ENCODE data around the gene ZNF616. TPM values are rescaled to one million over a fixed set of nuclear protein-coding genes. Genes with fewer than 3 reads are reported as not detected.

ZNF616 gene
- 1 to 10 TPM; 3.9 to 9.1 (median 5.5) TPM for total RNA-seq
- polyA plus RNA-seq: 1 to 10 TPM; 2.4 TPM

- peak within 1 kb of the TSS; percentile 65 to 87 (median 74) for H3K4me3 ChIP-seq
- no peaks in the 10 kb centered on the region for H3K36me3 ChIP-seq
- 0 to 1% methylated on average over 49 of the region's 49 CpGs for WGBS, 2 donors
- intact Hi-C loops (cut with DNase I): loop anchor here in 2 of 3 donors (5.0 to 10.0 kb wide), 2 partner anchors 98 to 105 kb away; no protein-coding TSS in a partner anchor
- peak within 1 kb of the TSS; percentile 85 to 97 (median 95) for H3K27ac ChIP-seq
- H3K27me3 ChIP-seq: no peaks in the 10 kb centered on the region
- no peak for FAIRE-seq
- peaks cover 6 to 11% (median 7%) of the 10 kb centered on the region in 3 donors for H3K4me1 ChIP-seq
- DNase-seq: peak; percentile 84 to 99 (median 98)
- peak; percentile 96 to 99 (median 98) for ATAC-seq
- no peaks in the 10 kb centered on the region for H3K9me3 ChIP-seq
- TF ChIP-seq, protein P1, sequence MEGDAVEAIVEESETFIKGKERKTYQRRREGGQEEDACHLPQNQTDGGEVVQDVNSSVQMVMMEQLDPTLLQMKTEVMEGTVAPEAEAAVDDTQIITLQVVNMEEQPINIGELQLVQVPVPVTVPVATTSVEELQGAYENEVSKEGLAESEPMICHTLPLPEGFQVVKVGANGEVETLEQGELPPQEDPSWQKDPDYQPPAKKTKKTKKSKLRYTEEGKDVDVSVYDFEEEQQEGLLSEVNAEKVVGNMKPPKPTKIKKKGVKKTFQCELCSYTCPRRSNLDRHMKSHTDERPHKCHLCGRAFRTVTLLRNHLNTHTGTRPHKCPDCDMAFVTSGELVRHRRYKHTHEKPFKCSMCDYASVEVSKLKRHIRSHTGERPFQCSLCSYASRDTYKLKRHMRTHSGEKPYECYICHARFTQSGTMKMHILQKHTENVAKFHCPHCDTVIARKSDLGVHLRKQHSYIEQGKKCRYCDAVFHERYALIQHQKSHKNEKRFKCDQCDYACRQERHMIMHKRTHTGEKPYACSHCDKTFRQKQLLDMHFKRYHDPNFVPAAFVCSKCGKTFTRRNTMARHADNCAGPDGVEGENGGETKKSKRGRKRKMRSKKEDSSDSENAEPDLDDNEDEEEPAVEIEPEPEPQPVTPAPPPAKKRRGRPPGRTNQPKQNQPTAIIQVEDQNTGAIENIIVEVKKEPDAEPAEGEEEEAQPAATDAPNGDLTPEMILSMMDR (IDR thresholded peaks at IDR 0.05): peak; percentile 38 to 63 (median 59)
Measured at GRCh38 chr19:52139252-52140031, at the start of gene ZNF616. ZNF616 (minus strand) TSS chr19:52139938; CDS start chr19:52130512, 9,426 bp downstream.

DNA sequence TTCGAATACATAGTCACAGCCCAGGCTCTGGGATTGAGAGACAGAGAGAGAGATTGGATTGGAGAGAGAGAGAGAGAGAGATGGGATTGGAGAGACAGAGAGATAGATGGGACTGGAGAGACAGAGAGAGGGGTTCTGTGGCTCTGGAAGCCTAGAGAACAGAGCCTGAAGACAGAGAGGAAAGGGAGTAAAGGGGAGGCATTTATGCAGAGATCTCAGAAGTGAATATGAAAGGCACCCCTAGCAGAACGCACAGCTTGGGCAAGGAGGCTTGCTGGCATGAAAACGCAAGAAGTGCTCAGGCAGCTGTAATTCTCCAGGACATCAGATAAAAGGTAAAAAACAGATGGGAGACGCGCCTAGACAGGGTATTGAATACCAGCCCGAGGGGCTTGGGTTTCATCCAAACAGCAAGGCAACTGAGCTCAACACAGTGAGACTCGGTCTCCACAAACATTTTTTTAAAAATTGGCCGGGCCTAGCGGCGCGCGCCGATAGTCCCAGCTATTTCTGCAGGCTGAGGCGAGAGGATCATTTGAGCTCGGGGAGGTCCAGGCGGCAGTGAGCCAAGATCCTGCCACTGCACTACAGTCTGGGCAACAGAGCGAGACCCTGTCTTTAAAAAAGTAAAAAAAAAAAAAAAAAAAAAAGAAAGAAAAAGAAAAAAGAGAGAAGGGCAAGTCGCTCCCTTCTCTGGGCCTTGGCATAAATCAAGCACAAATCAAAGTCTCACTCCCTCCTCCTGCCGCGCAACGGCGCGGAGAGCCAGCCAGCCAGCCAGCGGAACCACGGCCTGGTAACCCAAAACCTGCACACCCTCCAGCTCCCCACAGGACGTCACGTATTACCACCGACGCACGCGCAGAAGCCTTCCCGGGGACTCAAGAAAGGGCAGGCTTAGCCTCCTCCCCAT lies 49.3 kb upstream of the ZNF616 start:
- Histone ChIP-seq H3K27me3 (no peaks in the 10 kb centered on the region), H3K27ac (peak overlapping the region; percentile 61 to 84 (median 70)), H3K36me3 (no peaks in the 10 kb centered on the region), H3K4me1 (peaks cover 4 to 18% (median 5%) of the 10 kb centered on the region in 3 donors), H3K9me3 (no peaks in the 10 kb centered on the region), H3K4me3 (peak overlapping the region in 3 of 4 donors; percentile 7 to 52 (median 51))
- TF ChIP-seq, protein P1 (IDR thresholded peaks at IDR 0.05): no peak
- intact Hi-C loops (cut with DNase I): no loop called here
- no peak for FAIRE-seq
- 1 to 2% methylated on average over 30 to 32 of the region's 32 CpGs for WGBS, 2 donors
- peak in 4 of 6 donors; percentile 84 to 100 (median 97) for DNase-seq
- ATAC-seq: peak; percentile 4 to 26 (median 10)

- H3K9me3 ChIP-seq: no peaks in the 10 kb centered on the region
- H3K27me3 ChIP-seq: no peaks in the 10 kb centered on the region
- no peak overlapping the region for H3K27ac ChIP-seq
- DNase-seq (no peak), FAIRE-seq (no peak), ATAC-seq (no peak)
- peaks cover 0 to 14% (median 2%) of the 10 kb centered on the region in 3 donors for H3K4me1 ChIP-seq
- 97% methylated on average over 1 of the region's 1 CpG for whole genome bisulfite sequencing, 2 donors
- H3K36me3 ChIP-seq: no peaks in the 10 kb centered on the region
- intact Hi-C loops (cut with DNase I): no loop called here
- TF ChIP-seq, protein P1 (IDR thresholded peaks at IDR 0.05): no peak
- no peak overlapping the region for H3K4me3 ChIP-seq
Measured at GRCh38 chr19:52187407-52187806, 47.7 kb upstream of the ZNF616 start.

GRCh38 chr19:52176574-52176973 lies 36.8 kb upstream of the ZNF616 start:
- Histone ChIP-seq H3K4me3 (no peak overlapping the region), H3K4me1 (peaks cover 0 to 4% (median 3%) of the 10 kb centered on the region in 3 donors), H3K27me3 (no peaks in the 10 kb centered on the region), H3K36me3 (no peaks in the 10 kb centered on the region), H3K9me3 (no peaks in the 10 kb centered on the region), H3K27ac (no peak overlapping the region)
- DNase-seq (no peak), ATAC-seq (no peak), FAIRE-seq (no peak)
- WGBS, 2 donors: 54 to 58% methylated on average over 10 of the region's 10 CpGs
- intact Hi-C loops (cut with DNase I): no loop called here
- TF ChIP-seq, protein P1 (IDR thresholded peaks at IDR 0.05): no peak
